WTC11 (cell line): ENCODE data around the gene SLC25A26. TPM values are rescaled to one million over a fixed set of nuclear protein-coding genes. Genes with fewer than 3 reads are reported as not detected.
"Not testable (repeated sequence)": the region's sequence is repeated elsewhere in the genome, so short reads cannot be mapped to it uniquely, and the experiment has no call there.

Experiments
- ATAC-seq: fragments of 200-7000 bp; cut with Tn5 transposase; 2 replicates; pipeline ENCODE4 v1.10.0; 2021; ENCODE audit warnings: mild to moderate bottlenecking, moderate library complexity
- CTCF ChIA-PET: fragments of 300-600 bp; sonication (Branson Sonifier 250); formaldehyde crosslinking; loops from one replicate; lab custom pipeline; 2021; ENCODE audit warnings: antibody characterized with exemption; lab: Charles Lee
- POLR2A ChIA-PET: fragments of 350-600 bp; sonication (Branson Sonifier 250); formaldehyde crosslinking; loops from one replicate; lab custom pipeline; 2021; ENCODE audit warnings: antibody characterized with exemption; lab: Charles Lee
- DNase-seq: peaks from one replicate; pipeline ENCODE4 v3.0.0; 2021; ENCODE audit warnings: low spot score
- H3K27ac Mint-ChIP-seq: 2 replicates; pipeline ENCODE4 v1.8.0; 2021; ENCODE audit warnings: mixed read lengths
- H3K27me3 Mint-ChIP-seq: 2 replicates; pipeline ENCODE4 v1.8.0; 2021; ENCODE audit warnings: low read depth, mild to moderate bottlenecking, moderate library complexity, mixed read lengths
- H3K36me3 Mint-ChIP-seq: 2 replicates; pipeline ENCODE4 v1.8.0; 2021; ENCODE audit warnings: mixed read lengths
- H3K4me1 Mint-ChIP-seq: 2 replicates; pipeline ENCODE4 v1.8.0; 2022; ENCODE audit warnings: mixed read lengths
- H3K4me3 Mint-ChIP-seq: 2 replicates; pipeline ENCODE4 v1.8.0; 2021; ENCODE audit warnings: mild to moderate bottlenecking, moderate library complexity, mixed read lengths
- H3K9me3 Mint-ChIP-seq: 2 replicates; pipeline ENCODE4 v1.8.0; 2021; ENCODE audit warnings: mixed read lengths
- ATF2 ChIP-seq: sonication (generic); formaldehyde crosslinking; IDR thresholded peaks from 2 replicates; pipeline ENCODE4 v1.8.1; 2022; ENCODE audit warnings: low read depth, missing genetic modification reagents, borderline replicate concordance
- ELF4 ChIP-seq: sonication (generic); formaldehyde crosslinking; IDR thresholded peaks from 2 replicates; pipeline ENCODE4 v1.8.1; 2022; ENCODE audit warnings: low read depth, mild to moderate bottlenecking, moderate library complexity, missing genetic modification reagents
- FOXJ3 ChIP-seq: sonication (generic); formaldehyde crosslinking; IDR thresholded peaks from 2 replicates; pipeline ENCODE4 v1.9.0; 2021; ENCODE audit warnings: missing genetic modification reagents, mild to moderate bottlenecking, borderline replicate concordance
- FOXK1 ChIP-seq: sonication (generic); formaldehyde crosslinking; IDR thresholded peaks from 2 replicates; pipeline ENCODE4 v1.8.0; 2022; ENCODE audit warnings: mild to moderate bottlenecking, moderate library complexity, missing genetic modification reagents
- FOXP1 ChIP-seq: sonication (generic); formaldehyde crosslinking; IDR thresholded peaks from 2 replicates; pipeline ENCODE4 v1.8.0; 2022; ENCODE audit warnings: missing genetic modification reagents, mild to moderate bottlenecking, moderate library complexity, borderline replicate concordance
- GABPB1 ChIP-seq: sonication (generic); formaldehyde crosslinking; IDR thresholded peaks from 2 replicates; pipeline ENCODE4 v1.8.1; 2023; ENCODE audit warnings: mild to moderate bottlenecking, missing genetic modification reagents
- MAX ChIP-seq: sonication (generic); formaldehyde crosslinking; IDR thresholded peaks from 2 replicates; pipeline ENCODE4 v1.8.0; 2022; ENCODE audit warnings: mild to moderate bottlenecking, missing genetic modification reagents
- MYBL2 ChIP-seq: sonication (generic); formaldehyde crosslinking; IDR thresholded peaks from 2 replicates; pipeline ENCODE4 v1.8.1; 2023; ENCODE audit warnings: mild to moderate bottlenecking, moderate library complexity, missing genetic modification reagents
- NFE2L1 ChIP-seq: sonication (generic); formaldehyde crosslinking; IDR thresholded peaks from 2 replicates; pipeline ENCODE4 v1.8.1; 2023; ENCODE audit warnings: missing genetic modification reagents
- NR1H2 ChIP-seq: sonication (generic); formaldehyde crosslinking; IDR thresholded peaks from 2 replicates; pipeline ENCODE4 v1.9.0; 2021; ENCODE audit warnings: mild to moderate bottlenecking, moderate library complexity, missing genetic modification reagents
- OVOL2 ChIP-seq: fragments of 250-450 bp; sonication (Bioruptor Pico); IDR thresholded peaks from 2 replicates; pipeline ENCODE4 v1.9.0; 2021; ENCODE audit warnings: mild to moderate bottlenecking, borderline replicate concordance
- PREB ChIP-seq: sonication (generic); formaldehyde crosslinking; IDR thresholded peaks from 2 replicates; pipeline ENCODE4 v1.8.1; 2022; ENCODE audit warnings: mild to moderate bottlenecking, missing genetic modification reagents, moderate library complexity, borderline replicate concordance
- SMAD4 ChIP-seq: sonication (generic); formaldehyde crosslinking; IDR thresholded peaks from 2 replicates; pipeline ENCODE4 v1.8.0; 2022; ENCODE audit warnings: mild to moderate bottlenecking, missing genetic modification reagents
- SOX15 ChIP-seq: fragments of 250-450 bp; sonication (Bioruptor Pico); IDR thresholded peaks from 2 replicates; pipeline ENCODE4 v1.9.0; 2021; ENCODE audit warnings: mild to moderate bottlenecking
- SP1 ChIP-seq: sonication (generic); formaldehyde crosslinking; conservative IDR thresholded peaks from 2 replicates; pipeline ENCODE4 v1.8.1; 2022; ENCODE audit warnings: missing genetic modification reagents
- TEAD1 ChIP-seq: sonication (generic); formaldehyde crosslinking; IDR thresholded peaks from 2 replicates; pipeline ENCODE4 v1.8.0; 2022; ENCODE audit warnings: mild to moderate bottlenecking, missing genetic modification reagents
- USF2 ChIP-seq: sonication (generic); formaldehyde crosslinking; IDR thresholded peaks from 2 replicates; pipeline ENCODE4 v1.8.1; 2023; ENCODE audit warnings: mild to moderate bottlenecking, missing genetic modification reagents, moderate library complexity
- ZMAT4 ChIP-seq: fragments of 250-450 bp; sonication (Bioruptor Pico); IDR thresholded peaks from 2 replicates; pipeline ENCODE4 v1.9.0; 2021; ENCODE audit warnings: mild to moderate bottlenecking
- ZNF121 ChIP-seq: sonication (generic); formaldehyde crosslinking; IDR thresholded peaks from 2 replicates; pipeline ENCODE4 v1.8.0; 2023; ENCODE audit warnings: missing genetic modification reagents
- ZNF138 ChIP-seq: sonication (generic); formaldehyde crosslinking; conservative IDR thresholded peaks from 2 replicates; pipeline ENCODE4 v1.8.1; 2022; ENCODE audit warnings: mild to moderate bottlenecking, moderate library complexity, missing genetic modification reagents
- ZNF281 ChIP-seq: sonication (generic); formaldehyde crosslinking; IDR thresholded peaks from 2 replicates; pipeline ENCODE4 v1.8.0; 2023; ENCODE audit warnings: mild to moderate bottlenecking, missing genetic modification reagents
- ZNF317 ChIP-seq: sonication (generic); formaldehyde crosslinking; IDR thresholded peaks from 2 replicates; pipeline ENCODE4 v1.8.1; 2023; ENCODE audit warnings: low read depth, mild to moderate bottlenecking, moderate library complexity, missing genetic modification reagents, borderline replicate concordance
- ZNF416 ChIP-seq: fragments of 250-450 bp; sonication (Bioruptor Pico); IDR thresholded peaks from 2 replicates; pipeline ENCODE4 v1.9.0; 2021; ENCODE audit warnings: mild to moderate bottlenecking, inconsistent platforms
- ZNF423 ChIP-seq: fragments of 250-450 bp; sonication (Bioruptor Pico); IDR thresholded peaks from 2 replicates; pipeline ENCODE4 v2.1.2; 2022; ENCODE audit warnings: mild to moderate bottlenecking, moderate library complexity
- ZNF671 ChIP-seq: fragments of 250-450 bp; sonication (Bioruptor Pico); IDR thresholded peaks from 2 replicates; pipeline ENCODE4 v1.8.0; 2021; ENCODE audit warnings: mild to moderate bottlenecking
- total RNA-seq: library from RNA; stranded (reverse); gene quantifications from 3 replicates; pipeline ENCODE4 v1.2.3, GENCODE V29; 2021

Gene SLC25A26
- total RNA-seq, 1 experiment from 2014 or later: 29.1 TPM

GRCh38 chr3:66298591-66298990 is 77.8 kb downstream of the SLC25A26 start:
- CTCF ChIA-PET: interaction anchor here (1.5 kb wide), 1 partner anchor 22 kb away, joined by 7 read pairs; no protein-coding TSS in a partner anchor
- Mint-ChIP-seq H3K9me3 (no peaks in the 10 kb centered on the region), H3K4me3 (no peak overlapping the region), H3K4me1 (peaks cover 2% of the 10 kb centered on the region; the same call in 1 of the 2 replicates), H3K27ac (no peak overlapping the region)
- ATAC-seq: no peak
- TF ChIP-seq OVOL2 (CRISPR knock-in tag) (no peak), ATF2 (no peak), ZNF121 (no peak), GABPB1 (CRISPR knock-in tag) (no peak), FOXK1 (CRISPR knock-in tag) (no peak), ZNF281 (CRISPR knock-in tag) (no peak), ZMAT4 (CRISPR knock-in tag) (no peak), MYBL2 (CRISPR knock-in tag) (no peak), ZNF423 (CRISPR knock-in tag) (no peak), SP1 (CRISPR knock-in tag) (no peak), NR1H2 (CRISPR knock-in tag) (no peak), TEAD1 (no peak), FOXJ3 (CRISPR knock-in tag) (no peak), ZNF317 (CRISPR knock-in tag) (no peak), PREB (CRISPR knock-in tag) (no peak), ZNF416 (no peak)
- TF ChIP-seq, all 79 proteins: peak for 0
- Mint-ChIP-seq H3K27me3 (no peaks in the 10 kb centered on the region), H3K36me3 (no peaks in the 10 kb centered on the region)
- POLR2A ChIA-PET: no interaction called here
- no peak for DNase-seq

- H3K4me1 Mint-ChIP-seq, H3K4me3 Mint-ChIP-seq, POLR2A ChIA-PET, CTCF ChIA-PET, DNase-seq, ATAC-seq, H3K9me3 Mint-ChIP-seq, H3K27me3 Mint-ChIP-seq, H3K36me3 Mint-ChIP-seq, H3K27ac Mint-ChIP-seq: not testable (repeated sequence)
Measured at GRCh38 chr3:66299085-66299484, 78.3 kb downstream of the SLC25A26 start.

GRCh38 chr3:66299891-66300290 is 79.1 kb downstream of the SLC25A26 start:
- ChIA-PET POLR2A (no interaction called here), CTCF (interaction anchor here (0.6 kb wide), 1 partner anchor 559 kb away, joined by 3 read pairs; no protein-coding TSS in a partner anchor)
- H3K9me3 Mint-ChIP-seq: no peaks in the 10 kb centered on the region
- H3K27me3 Mint-ChIP-seq: no peaks in the 10 kb centered on the region
- peaks cover 2% of the 10 kb centered on the region; the same call in 1 of the 2 replicates for H3K4me1 Mint-ChIP-seq
- H3K27ac Mint-ChIP-seq: no peak overlapping the region
- DNase-seq (no peak), ATAC-seq (no peak)
- H3K36me3 Mint-ChIP-seq: no peaks in the 10 kb centered on the region
- no peak overlapping the region for H3K4me3 Mint-ChIP-seq
- TF ChIP-seq NFE2L1 (no peak), ZNF671 (no peak), ELF4 (CRISPR knock-in tag) (no peak), FOXP1 (no peak), GABPB1 (CRISPR knock-in tag) (no peak), ATF2 (no peak), SMAD4 (no peak), ZNF138 (CRISPR knock-in tag) (no peak), SOX15 (CRISPR knock-in tag) (no peak), MAX (no peak), USF2 (CRISPR knock-in tag) (no peak), OVOL2 (CRISPR knock-in tag) (no peak)
